Activated T-helper 1 cell treated with anti-CD3 and anti-CD28 coated beads, Interleukin-12 subunit alpha, Interleukin-12 subunit beta, Interleukin-2, Interleukin-4 antibody, amounts not matched to agents 30 ng/mL and 10 ng/mL and 1 ng/mL, durations not matched to agents 14 hours and 24 hours and 36 hours (primary cell): Measurements from ENCODE around the gene CYP19A1. TPM values are rescaled to one million over a fixed set of nuclear protein-coding genes. Genes with fewer than 3 reads are reported as not detected.
A peak's percentile ranks its signal among the peaks of the same experiment; 100 is the strongest.
"Not testable (repeated sequence)": the region's sequence is repeated elsewhere in the genome, so short reads cannot be mapped to it uniquely, and the experiment has no call there.

Source experiments
- DNase-seq: peaks from one replicate; pipeline ENCODE4 v3.0.0; 2021; ENCODE audit warnings: low spot score
- H3K27ac Mint-ChIP-seq: one replicate; pipeline ENCODE4 v1.8.0; 2021; ENCODE audit warnings: mild to moderate bottlenecking, mixed read lengths
- H3K27me3 Mint-ChIP-seq: one replicate; pipeline ENCODE4 v1.8.0; 2022; ENCODE audit warnings: mild to moderate bottlenecking, moderate library complexity, mixed read lengths; ENCODE audit not compliant: insufficient read depth
- H3K36me3 Mint-ChIP-seq: one replicate; pipeline ENCODE4 v1.8.0; 2021; ENCODE audit warnings: low read depth, mixed read lengths
- H3K4me1 Mint-ChIP-seq: one replicate; pipeline ENCODE4 v1.8.0; 2021; ENCODE audit warnings: low read depth, mixed read lengths
- H3K4me3 Mint-ChIP-seq: one replicate; pipeline ENCODE4 v1.8.0; 2021; ENCODE audit warnings: mild to moderate bottlenecking, moderate library complexity, mixed read lengths
- H3K9me3 Mint-ChIP-seq: one replicate; pipeline ENCODE4 v1.8.0; 2021; ENCODE audit warnings: mixed read lengths
- intact Hi-C: fragments of 100-400 bp; cut with micrococcal nuclease; formaldehyde crosslinking; loops from one replicate; pipeline ENCODE4 v1.15.1; 2024
- total RNA-seq: library from RNA; stranded (reverse); gene quantifications from 2 replicates; pipeline ENCODE4 v1.2.3, GENCODE V29; 2022

CYP19A1 gene
- total RNA-seq, 1 donor from 2014 or later, result 0.23 TPM

DNA sequence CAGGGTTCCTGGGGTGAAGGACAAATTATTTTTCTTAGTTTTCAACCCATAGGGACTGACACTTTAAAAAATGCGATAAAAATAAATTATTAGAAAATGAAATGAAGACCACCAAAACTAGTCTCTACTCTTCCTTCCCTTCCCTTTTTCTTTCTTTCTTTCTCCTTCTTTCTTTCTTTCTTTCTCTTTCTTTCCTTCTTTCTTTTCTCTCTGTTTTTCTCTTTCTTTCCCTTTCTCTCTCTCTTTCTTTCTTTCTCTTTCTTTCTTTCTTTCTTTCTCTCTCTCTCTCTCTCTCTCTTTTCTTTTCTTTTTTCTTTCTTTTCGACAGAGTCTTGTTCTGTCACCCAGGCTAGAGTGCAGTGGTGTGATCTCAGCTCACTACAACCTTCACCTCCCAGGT, 144.4 kb downstream of the CYP19A1 start:
- peaks cover 30% of the 10 kb centered on the region for H3K27me3 Mint-ChIP-seq
- intact Hi-C loops, result no loop called here
- H3K27ac Mint-ChIP-seq, result no peak overlapping the region
- H3K36me3 Mint-ChIP-seq, result no peaks in the 10 kb centered on the region
- DNase-seq, result no peak
- no peaks in the 10 kb centered on the region for H3K9me3 Mint-ChIP-seq
- no peak overlapping the region for H3K4me3 Mint-ChIP-seq
- H3K4me1 Mint-ChIP-seq, result no peaks in the 10 kb centered on the region

DNA sequence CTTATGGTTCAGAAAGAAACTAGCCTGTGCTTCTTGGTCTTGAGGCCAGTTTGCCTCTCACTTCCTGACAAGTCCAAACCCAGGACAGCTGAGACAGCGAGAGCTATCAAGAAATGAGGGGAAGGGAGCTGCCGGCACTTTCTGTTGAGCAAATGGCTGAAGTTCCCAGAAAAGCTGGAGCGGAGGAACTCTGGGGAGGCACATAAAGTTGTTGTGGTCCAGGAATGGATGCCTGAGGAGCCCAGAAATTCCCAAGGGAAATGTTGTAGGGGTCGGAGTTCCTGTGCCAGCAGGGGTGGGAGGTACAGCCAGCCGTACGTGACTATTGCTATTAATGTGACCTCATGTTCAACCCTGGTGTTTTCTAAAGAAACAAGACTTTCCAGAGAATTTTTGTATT, 144.9 kb downstream of the CYP19A1 start:
- H3K4me3 Mint-ChIP-seq, result no peak overlapping the region
- intact Hi-C loops, result no loop called here
- H3K9me3 Mint-ChIP-seq, result no peaks in the 10 kb centered on the region
- no peak for DNase-seq
- no peaks in the 10 kb centered on the region for H3K36me3 Mint-ChIP-seq
- H3K4me1 Mint-ChIP-seq, result no peaks in the 10 kb centered on the region
- no peak overlapping the region for H3K27ac Mint-ChIP-seq
- peaks cover 30% of the 10 kb centered on the region for H3K27me3 Mint-ChIP-seq

DNA sequence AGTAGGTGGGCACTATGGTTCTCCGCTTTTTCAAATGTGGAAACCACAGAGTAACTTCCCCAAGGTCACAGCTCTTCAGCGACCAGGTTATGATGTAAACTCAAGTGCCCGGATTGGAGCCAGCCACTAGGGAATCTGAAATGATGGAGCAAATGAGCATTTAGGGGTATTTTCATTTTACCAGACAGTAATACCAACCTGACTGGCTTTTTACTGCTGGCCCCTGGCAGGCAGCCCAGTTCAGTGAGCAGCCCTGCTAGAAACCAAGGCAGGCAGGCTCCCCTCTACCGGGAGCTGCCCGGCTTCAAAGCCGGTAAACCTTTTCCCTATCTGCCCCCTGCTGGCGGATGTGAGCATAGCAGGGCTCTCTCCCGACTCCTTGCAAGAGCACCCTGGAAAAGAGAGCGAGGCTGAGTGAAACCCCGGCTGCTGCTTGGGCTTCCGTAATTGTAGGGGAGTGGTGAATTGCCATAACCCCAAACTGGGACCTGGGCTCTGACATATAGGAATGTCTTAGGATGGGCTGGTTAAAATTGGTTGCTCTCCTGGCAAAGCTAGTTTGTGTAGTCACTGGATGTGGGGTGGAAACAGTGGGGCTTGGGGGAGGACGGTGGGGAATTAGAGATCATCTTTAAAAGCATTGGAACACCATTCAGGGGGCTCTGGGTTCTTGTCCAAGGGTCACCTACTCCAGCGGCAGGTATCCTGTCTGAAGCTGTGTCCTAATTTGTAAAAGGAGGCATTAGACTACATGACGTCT, 145.7 kb downstream of the CYP19A1 start:
- Mint-ChIP-seq H3K36me3 (no peaks in the 10 kb centered on the region), H3K4me1 (no peaks in the 10 kb centered on the region), H3K27ac (no peak overlapping the region), H3K27me3 (peaks cover 33% of the 10 kb centered on the region), H3K9me3 (no peaks in the 10 kb centered on the region), H3K4me3 (no peak overlapping the region)
- DNase-seq, result peak; percentile 54
- intact Hi-C loops, result loop anchor here (1.0 kb wide), 2 partner anchors 29 to 189 kb away; no protein-coding TSS in a partner anchor

DNA sequence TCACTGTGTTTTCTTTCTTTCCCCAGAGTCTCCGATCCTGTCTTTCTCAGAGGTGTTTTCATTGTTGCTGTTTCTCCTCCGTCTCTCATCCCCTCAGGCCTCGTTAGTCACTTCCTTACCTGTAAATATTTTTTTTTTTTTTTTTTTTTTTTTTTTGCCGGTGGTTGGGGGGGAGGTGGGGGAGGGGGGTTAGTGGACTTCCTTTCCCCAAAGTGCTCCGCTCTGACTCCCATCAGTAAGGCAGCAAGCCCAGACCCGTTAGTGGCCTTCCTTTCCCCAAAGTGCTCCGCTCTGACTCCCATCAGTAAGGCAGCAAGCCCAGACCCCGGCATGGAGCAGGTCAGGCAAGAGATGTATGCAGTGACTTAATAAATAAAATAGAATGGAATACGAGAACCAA, 146.6 kb downstream of the CYP19A1 start:
- Mint-ChIP-seq H3K27me3 (peaks cover 32% of the 10 kb centered on the region), H3K27ac (no peak overlapping the region), H3K4me1 (no peaks in the 10 kb centered on the region), H3K4me3 (no peak overlapping the region), H3K36me3 (no peaks in the 10 kb centered on the region), H3K9me3 (no peaks in the 10 kb centered on the region)
- no peak for DNase-seq
- intact Hi-C loops, result loop anchor here (1.0 kb wide), 2 partner anchors 28 to 190 kb away; no protein-coding TSS in a partner anchor

DNA sequence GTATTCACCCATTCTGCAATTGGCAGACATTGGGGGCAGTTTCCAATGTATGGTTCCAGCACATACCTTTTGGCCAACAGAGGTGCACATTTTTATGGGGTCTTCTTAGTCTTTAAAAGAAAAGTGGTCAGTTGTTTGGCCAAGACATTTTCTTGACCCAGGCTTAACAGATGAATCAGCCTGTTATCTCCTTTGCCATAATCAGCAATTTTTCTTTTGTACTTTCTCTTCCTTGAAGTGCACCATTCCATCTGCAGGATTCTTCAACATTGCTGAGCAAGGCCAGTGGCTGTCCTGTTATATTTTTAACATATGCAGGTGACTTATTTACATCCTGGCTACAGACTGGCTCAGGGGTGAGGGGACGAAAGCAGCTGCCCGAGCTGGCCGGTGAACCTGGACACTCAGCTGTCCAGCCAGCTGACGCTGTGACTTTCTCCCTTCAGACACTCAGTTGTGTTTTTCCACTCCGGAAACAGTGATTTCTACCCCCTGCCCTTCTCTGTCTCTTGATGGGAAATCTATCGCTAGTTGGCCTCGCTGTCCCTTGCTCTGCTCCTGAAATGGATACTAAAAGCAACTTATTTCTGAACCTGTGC, 147.2 kb downstream of the CYP19A1 start:
- no peaks in the 10 kb centered on the region for H3K9me3 Mint-ChIP-seq
- intact Hi-C loops, result no loop called here
- no peaks in the 10 kb centered on the region for H3K4me1 Mint-ChIP-seq
- no peak overlapping the region for H3K27ac Mint-ChIP-seq
- H3K4me3 Mint-ChIP-seq, result no peak overlapping the region
- H3K27me3 Mint-ChIP-seq, result peaks cover 29% of the 10 kb centered on the region
- no peaks in the 10 kb centered on the region for H3K36me3 Mint-ChIP-seq
- no peak for DNase-seq

DNA sequence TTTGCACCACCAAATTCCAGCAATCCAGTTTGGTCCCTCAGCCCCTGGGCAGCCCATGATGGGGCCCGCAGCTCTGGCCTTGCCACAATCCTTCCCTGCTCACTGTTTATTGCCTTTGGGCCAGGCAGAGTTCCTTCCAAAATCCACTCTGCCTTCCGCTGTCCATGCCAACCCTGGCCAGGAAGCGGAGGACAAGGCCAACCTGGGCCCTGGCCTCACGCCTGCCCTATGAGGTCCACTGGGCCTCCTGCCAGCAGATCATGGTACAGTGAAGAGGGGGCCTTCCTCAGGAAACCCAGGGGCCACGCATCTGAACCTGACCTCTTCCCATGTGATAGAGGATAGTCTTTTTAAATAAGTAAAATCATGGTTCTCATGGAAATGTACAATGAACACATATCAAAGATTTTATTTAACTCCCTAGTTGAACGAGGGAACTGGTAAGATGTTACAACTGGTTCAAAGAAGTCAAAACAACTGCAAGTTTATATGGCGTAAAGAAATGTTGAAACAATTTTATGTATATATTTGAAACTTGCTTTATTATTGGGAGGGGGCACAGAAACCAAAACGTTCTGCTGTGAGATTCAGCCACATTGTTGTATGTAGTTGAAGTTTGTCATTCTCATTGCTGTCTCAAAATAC, 147.8 kb downstream of the CYP19A1 start:
- H3K9me3 Mint-ChIP-seq, result no peaks in the 10 kb centered on the region
- no peak overlapping the region for H3K27ac Mint-ChIP-seq
- H3K4me1 Mint-ChIP-seq, result no peaks in the 10 kb centered on the region
- H3K4me3 Mint-ChIP-seq, result no peak overlapping the region
- no peaks in the 10 kb centered on the region for H3K36me3 Mint-ChIP-seq
- peaks cover 29% of the 10 kb centered on the region for H3K27me3 Mint-ChIP-seq
- intact Hi-C loops, result no loop called here
- DNase-seq, result no peak

DNA sequence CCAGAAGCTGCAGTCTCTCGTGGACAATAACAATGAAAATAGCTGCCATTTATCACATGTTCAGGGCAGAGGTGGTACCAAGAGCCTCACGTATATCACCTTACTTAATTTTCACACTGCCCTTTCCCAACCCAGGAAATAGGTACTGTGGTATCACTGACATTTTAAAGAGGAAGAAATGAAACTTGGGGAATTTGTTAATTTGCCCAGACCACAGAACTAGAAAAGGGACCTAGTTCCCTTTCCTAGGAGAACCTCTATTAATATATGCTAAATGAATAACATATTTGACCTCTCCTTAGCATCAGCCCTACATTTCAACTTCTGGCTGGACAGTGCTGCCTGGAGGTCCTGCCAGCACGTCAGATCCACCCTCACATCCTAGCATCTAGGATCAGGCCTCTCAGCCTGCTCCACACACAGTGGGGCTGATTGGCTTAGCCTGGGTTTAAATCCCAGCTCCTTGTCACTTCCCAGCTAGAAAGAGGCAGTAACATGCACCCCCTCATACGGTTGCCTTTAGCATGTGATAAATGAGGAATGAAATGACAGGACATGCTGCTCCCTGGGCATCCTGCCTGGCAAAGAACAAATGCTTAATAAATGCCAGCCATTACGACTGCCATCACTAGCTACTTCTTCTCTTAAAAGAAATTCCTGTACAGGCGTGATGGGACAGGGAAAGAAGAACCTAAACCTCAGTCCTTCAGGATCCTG, 148.6 kb downstream of the CYP19A1 start:
- Mint-ChIP-seq H3K9me3 (no peaks in the 10 kb centered on the region), H3K27ac (no peak overlapping the region), H3K36me3 (no peaks in the 10 kb centered on the region), H3K4me3 (no peak overlapping the region), H3K4me1 (no peaks in the 10 kb centered on the region), H3K27me3 (peaks cover 27% of the 10 kb centered on the region)
- intact Hi-C loops, result no loop called here
- DNase-seq, result no peak

DNA sequence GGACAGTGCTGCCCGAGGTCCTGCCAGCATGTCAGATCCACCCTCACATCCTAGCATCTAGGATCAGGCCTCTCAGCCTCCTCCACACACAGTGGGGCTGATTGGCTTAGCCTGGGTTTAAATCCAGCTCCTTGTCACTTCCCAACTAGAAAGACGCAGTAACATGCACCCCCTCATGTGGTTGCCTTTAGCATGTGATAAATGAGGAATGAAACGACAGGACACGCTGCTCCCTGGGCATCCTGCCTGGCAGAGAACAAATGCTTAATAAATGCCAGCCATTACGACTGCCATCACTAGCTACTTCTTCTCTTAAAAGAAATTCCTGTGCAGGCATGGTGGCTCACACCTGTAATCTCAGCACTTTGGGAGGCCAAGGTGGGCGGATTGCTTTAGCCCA, 149.6 kb downstream of the CYP19A1 start:
- H3K36me3 Mint-ChIP-seq, H3K27ac Mint-ChIP-seq, H3K4me3 Mint-ChIP-seq, H3K9me3 Mint-ChIP-seq, H3K4me1 Mint-ChIP-seq, intact Hi-C loops, DNase-seq: not testable (repeated sequence)
- H3K27me3 Mint-ChIP-seq, result peaks cover 20% of the 10 kb centered on the region

DNA sequence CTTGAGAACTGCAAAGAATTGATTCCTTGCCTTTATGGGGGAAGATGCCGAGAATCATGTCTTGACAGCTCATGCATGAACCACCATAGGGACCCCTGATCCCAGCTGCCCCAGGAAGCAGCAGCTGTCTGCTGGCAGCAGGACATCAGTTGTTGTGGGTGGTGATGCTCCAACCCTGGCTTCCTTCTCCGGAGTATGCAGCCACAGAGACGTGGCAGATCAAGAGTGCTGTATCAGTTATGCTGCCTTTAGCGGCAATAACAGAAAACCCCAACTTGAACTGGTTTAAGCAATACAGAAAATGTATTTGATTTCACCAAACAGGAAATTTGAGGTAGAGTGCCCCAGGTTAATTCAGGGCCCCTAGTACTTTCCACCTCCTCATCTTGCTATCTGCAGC, 151.5 kb downstream of the CYP19A1 start:
- no peaks in the 10 kb centered on the region for H3K36me3 Mint-ChIP-seq
- H3K4me3 Mint-ChIP-seq, result no peak overlapping the region

DNA sequence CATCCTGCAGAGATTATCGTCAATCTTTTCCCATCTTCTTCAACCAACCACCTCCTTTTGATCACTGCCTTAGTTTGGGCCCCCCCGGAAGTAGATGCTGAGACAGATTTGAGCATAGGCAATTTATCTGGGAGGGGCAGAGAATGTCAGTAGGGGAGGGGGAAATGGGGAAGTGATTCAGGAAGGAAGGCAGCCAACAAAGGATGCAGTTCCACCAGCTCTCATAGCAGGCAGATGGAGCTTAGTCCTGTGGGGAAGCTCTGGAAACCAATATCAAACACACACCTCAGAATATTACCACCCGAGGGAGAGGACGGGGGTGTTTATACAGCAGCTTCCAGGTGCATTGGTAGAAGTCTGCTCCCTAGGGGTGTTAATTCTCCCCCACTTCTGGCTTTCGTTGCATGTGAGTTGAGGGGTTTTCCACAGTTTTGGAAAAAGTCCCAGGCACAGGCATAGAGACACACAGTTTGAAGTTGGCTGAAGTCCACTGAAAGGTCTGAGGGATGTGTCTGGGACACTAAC, 152.2 kb downstream of the CYP19A1 start:
- H3K36me3 Mint-ChIP-seq, result no peaks in the 10 kb centered on the region
- DNase-seq, result no peak
- no peaks in the 10 kb centered on the region for H3K4me1 Mint-ChIP-seq
- H3K27me3 Mint-ChIP-seq, result peaks cover 10% of the 10 kb centered on the region
- H3K4me3 Mint-ChIP-seq, result no peak overlapping the region
- no peak overlapping the region for H3K27ac Mint-ChIP-seq
- H3K9me3 Mint-ChIP-seq, result no peaks in the 10 kb centered on the region
- intact Hi-C loops, result no loop called here

More for the DNA sequence above, 151.5 kb downstream of the CYP19A1 start:
- Mint-ChIP-seq H3K4me1 (no peaks in the 10 kb centered on the region), H3K27ac (no peak overlapping the region), H3K27me3 (peaks cover 10% of the 10 kb centered on the region), H3K9me3 (no peaks in the 10 kb centered on the region)
- intact Hi-C loops, result no loop called here
- no peak for DNase-seq

DNA sequence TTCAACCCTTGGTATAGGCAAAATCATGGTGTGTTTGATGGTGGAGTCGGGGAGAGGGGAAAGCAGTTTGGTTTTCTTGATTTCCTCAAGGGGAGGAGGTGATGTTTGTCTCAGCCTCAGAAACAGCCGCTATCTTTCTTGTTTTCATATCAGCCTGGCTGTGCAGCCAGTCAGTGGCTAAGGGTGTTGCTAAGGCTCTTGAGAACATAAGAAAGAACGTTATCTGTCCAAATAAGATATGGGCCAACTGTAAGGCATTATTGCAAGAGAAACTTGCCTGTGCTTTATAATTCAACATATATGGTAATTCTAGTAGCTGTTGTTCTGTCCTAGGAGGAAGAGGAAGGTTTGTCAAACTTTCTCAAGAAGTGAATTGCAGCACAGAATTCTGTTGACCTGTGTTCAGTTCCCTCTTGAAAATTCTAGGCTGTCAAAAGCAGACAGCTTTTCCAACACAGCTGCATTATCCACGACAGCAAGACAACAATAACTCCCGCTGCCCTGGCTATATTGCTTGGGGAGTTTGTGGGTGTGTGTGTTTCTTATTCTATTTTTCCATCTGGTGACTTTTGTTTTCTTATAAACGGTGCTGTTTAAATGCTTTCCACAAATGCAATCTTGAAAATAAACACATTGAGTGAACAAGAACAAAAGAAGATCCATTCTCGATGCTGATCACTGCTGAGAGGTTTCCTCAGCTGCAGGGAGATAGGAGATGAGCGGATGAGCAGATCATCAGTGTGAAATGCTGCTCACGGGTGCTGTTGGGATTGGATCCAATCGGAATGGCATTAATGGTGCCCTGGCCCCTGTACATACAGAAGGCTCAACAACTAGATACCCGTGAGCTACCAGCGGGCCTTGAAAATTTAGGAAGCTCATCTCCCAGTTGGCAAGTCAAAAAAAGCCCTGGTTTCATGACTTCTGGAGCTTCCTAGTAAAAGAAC, 152.9 kb downstream of the CYP19A1 start:
- Mint-ChIP-seq H3K36me3 (no peaks in the 10 kb centered on the region), H3K4me3 (no peak overlapping the region)
- intact Hi-C loops, result no loop called here

DNA sequence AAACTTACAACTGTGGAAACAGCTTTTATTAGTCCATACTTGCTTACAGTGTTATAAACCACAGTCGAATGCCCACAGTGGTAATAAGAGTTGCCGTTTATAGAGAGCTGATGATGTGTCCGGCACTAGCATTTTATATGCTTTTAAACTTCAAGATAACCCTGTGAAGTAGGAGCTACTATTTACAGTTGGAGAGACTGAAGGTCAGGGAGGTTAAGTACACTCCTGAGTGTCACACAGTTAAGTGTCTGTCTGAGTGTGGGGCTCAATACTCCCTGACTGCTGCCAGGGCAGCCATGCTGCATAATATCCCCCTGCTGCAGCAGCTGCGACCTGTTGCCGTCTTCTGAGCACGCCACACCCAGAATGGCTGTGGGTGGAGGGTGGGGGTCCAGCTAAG, 153.8 kb downstream of the CYP19A1 start:
- Mint-ChIP-seq H3K9me3 (no peaks in the 10 kb centered on the region), H3K4me1 (no peaks in the 10 kb centered on the region), H3K36me3 (no peaks in the 10 kb centered on the region), H3K27me3 (peaks cover 5% of the 10 kb centered on the region), H3K27ac (no peak overlapping the region), H3K4me3 (no peak overlapping the region)
- no peak for DNase-seq
- intact Hi-C loops, result no loop called here

More for the DNA sequence above, 152.9 kb downstream of the CYP19A1 start:
- DNase-seq, result no peak
- Mint-ChIP-seq H3K4me1 (no peaks in the 10 kb centered on the region), H3K27ac (no peak overlapping the region), H3K27me3 (peaks cover 7% of the 10 kb centered on the region), H3K9me3 (no peaks in the 10 kb centered on the region)
